NT2/D1 (cell line): ENCODE measurements around the gene SAMSN1.

ENCODE experiments used
- YY1 ChIP-seq: IDR thresholded peaks from 2 replicates; pipeline ENCODE4 v1.6.1; 2011; ENCODE audit not compliant: insufficient read length, insufficient read depth
- ZNF274 ChIP-seq: IDR thresholded peaks from 2 replicates; pipeline ENCODE4 v1.6.1; 2011; ENCODE audit warnings: mild to moderate bottlenecking, low read depth, low read length

DNA sequence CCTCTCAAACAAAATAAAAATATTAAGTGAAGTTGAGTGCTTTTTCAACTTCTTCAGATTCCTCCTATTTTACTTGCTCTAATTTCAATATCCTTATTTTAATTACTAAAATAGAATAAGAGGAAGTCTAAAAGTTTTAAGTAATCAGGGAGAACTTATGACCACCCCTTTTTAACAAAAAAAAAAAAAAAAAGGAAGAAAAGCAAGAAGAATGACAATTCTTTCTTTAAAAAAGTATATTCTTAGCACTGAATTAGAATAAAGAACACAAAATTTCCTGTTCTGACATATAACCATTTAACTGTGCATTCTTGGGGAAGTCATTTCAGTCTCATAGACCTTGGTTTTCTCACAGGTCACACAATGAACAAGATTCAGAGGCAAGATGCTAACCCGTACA lies 46.8 kb downstream of the SAMSN1 start:
- no peak for TF ChIP-seq ZNF274
- TF ChIP-seq YY1 = no peak
